IMR-90 (cell line): ENCODE data around the gene SLC39A11. TPM values are rescaled to one million over a fixed set of nuclear protein-coding genes. Genes with fewer than 3 reads are reported as not detected.

Experiments used
- ATAC-seq: fragments of 200-7000 bp; cut with Tn5 transposase; 2 replicates; pipeline ENCODE4 v1.9.1; 2020; ENCODE audit warnings: low read depth, mild to moderate bottlenecking, moderate library complexity
- BruUV-seq: library from RNA; stranded (reverse); fragments of 400-500 nt; replicated peaks from 2 replicates; lab custom pipeline; 2021; lab: Mats Ljungman, UMichigan
- CTCF ChIA-PET: fragments of 300-600 bp; formaldehyde crosslinking; extraction: SDS; loops from one replicate; lab custom pipeline; 2021; ENCODE audit warnings: antibody characterized with exemption; lab: Yijun Ruan, JAX
- POLR2A ChIA-PET: fragments of 300-600 bp; sonication (Branson Sonifier 250); formaldehyde crosslinking; loops from one replicate; lab custom pipeline; 2022; ENCODE audit warnings: antibody characterized with exemption; ENCODE audit not compliant: unreplicated experiment; lab: Charles Lee
- DNase-seq: peaks from one replicate; pipeline ENCODE4 v3.0.0; 2013
- H2AFZ ChIP-seq: replicated peaks from 2 replicates; pipeline ENCODE3; 2013; ENCODE audit warnings: low read length, mild to moderate bottlenecking; ENCODE audit not compliant: poor library complexity
- H2AK5ac ChIP-seq: 2 replicates; pipeline ENCODE4 v1.6.1; 2013; ENCODE audit warnings: low read depth, low read length, inconsistent platforms
- H2AK9ac ChIP-seq: replicated peaks from 2 replicates; pipeline ENCODE3; 2013; ENCODE audit warnings: mild to moderate bottlenecking, low read depth, low read length, moderate library complexity; ENCODE audit not compliant: poor library complexity
- H2BK120ac ChIP-seq: 2 replicates; pipeline ENCODE4 v1.6.1; 2013; ENCODE audit warnings: low read depth, low read length, inconsistent platforms
- H2BK15ac ChIP-seq: 3 replicates; pipeline ENCODE4 v1.6.1; 2013; ENCODE audit warnings: low read depth, low read length, inconsistent platforms
- H2BK20ac ChIP-seq: 2 replicates; pipeline ENCODE4 v1.6.1; 2013; ENCODE audit warnings: low read depth, mild to moderate bottlenecking, inconsistent platforms, low read length, moderate library complexity
- H2BK5ac ChIP-seq: 2 replicates; pipeline ENCODE4 v1.6.1; 2013; ENCODE audit warnings: mild to moderate bottlenecking, low read depth, low read length, inconsistent platforms; ENCODE audit not compliant: poor library complexity, severe bottlenecking
- H3K14ac ChIP-seq: replicated peaks from 2 replicates; pipeline ENCODE4 v1.6.1; 2013; ENCODE audit warnings: low read depth, low read length, inconsistent platforms
- H3K18ac ChIP-seq: 2 replicates; pipeline ENCODE4 v1.6.1; 2013; ENCODE audit warnings: low read depth, low read length, control low read depth
- H3K23ac ChIP-seq: 2 replicates; pipeline ENCODE4 v1.6.1; 2013; ENCODE audit warnings: low read depth, low read length, inconsistent platforms
- H3K27ac ChIP-seq: 2 replicates; pipeline ENCODE4 v1.5.1; 2013; ENCODE audit warnings: mild to moderate bottlenecking, control low read depth, low read length; ENCODE audit not compliant: insufficient read depth
- H3K27me3 ChIP-seq: 2 replicates; pipeline ENCODE4 v1.6.1; 2013; ENCODE audit warnings: low read length; ENCODE audit not compliant: control insufficient read depth, insufficient read depth
- H3K36me3 ChIP-seq: 2 replicates; pipeline ENCODE4 v1.6.1; 2013; ENCODE audit warnings: low read length, mixed read lengths; ENCODE audit not compliant: control insufficient read depth, insufficient read depth
- H3K4ac ChIP-seq: 2 replicates; pipeline ENCODE4 v1.6.1; 2013; ENCODE audit warnings: low read depth, low read length, inconsistent platforms
- H3K4me1 ChIP-seq: 2 replicates; pipeline ENCODE4 v1.6.1; 2013; ENCODE audit warnings: low read length, mixed read lengths; ENCODE audit not compliant: control insufficient read depth, insufficient read depth
- H3K4me2 ChIP-seq: 2 replicates; pipeline ENCODE4 v1.6.1; 2013; ENCODE audit warnings: low read depth, mild to moderate bottlenecking, control low read depth, low read length, moderate library complexity
- H3K4me3 ChIP-seq: 2 replicates; pipeline ENCODE4 v1.5.1; 2013; ENCODE audit warnings: low read depth, mild to moderate bottlenecking, control low read depth, low read length, moderate library complexity; ENCODE audit not compliant: insufficient read depth
- H3K56ac ChIP-seq: 2 replicates; pipeline ENCODE4 v1.6.1; 2013; ENCODE audit warnings: low read length, inconsistent platforms; ENCODE audit not compliant: insufficient read depth; ENCODE audit errors: extremely low read depth
- H3K79me1 ChIP-seq, 2 experiments: 2 replicates each; pipeline ENCODE4 v1.6.1; 2013; ENCODE audit warnings: low read length in 2 of 2, inconsistent platforms in 1 of 2, low read depth in 1 of 2
- H3K9ac ChIP-seq: 2 replicates; pipeline ENCODE4 v1.6.1; 2013; ENCODE audit warnings: low read depth, low read length, control low read depth
- H3K9me1 ChIP-seq: 2 replicates; pipeline ENCODE4 v1.6.1; 2013; ENCODE audit warnings: low read length, inconsistent platforms; ENCODE audit not compliant: insufficient read depth
- H3K9me3 ChIP-seq: 2 replicates; pipeline ENCODE4 v1.6.1; 2013; ENCODE audit warnings: low read length; ENCODE audit not compliant: control insufficient read depth, insufficient read depth
- H4K20me1 ChIP-seq: 2 replicates; pipeline ENCODE4 v1.6.1; 2013; ENCODE audit warnings: low read length, inconsistent platforms; ENCODE audit not compliant: insufficient read depth
- H4K5ac ChIP-seq: 2 replicates; pipeline ENCODE4 v1.6.1; 2013; ENCODE audit warnings: mild to moderate bottlenecking, low read depth, low read length, control low read depth
- H4K8ac ChIP-seq, 2 experiments: 2 replicates each; pipeline ENCODE4 v1.6.1; 2013; ENCODE audit warnings: low read depth in 2 of 2, low read length in 2 of 2, control low read depth in 1 of 2, inconsistent platforms in 1 of 2
- H4K91ac ChIP-seq: 2 replicates; pipeline ENCODE4 v1.6.1; 2013; ENCODE audit warnings: low read depth, low read length, inconsistent platforms; ENCODE audit not compliant: insufficient read depth
- BHLHE40 ChIP-seq: fragments of 150-350 bp; IDR thresholded peaks from 2 replicates; pipeline ENCODE4 v1.6.1; 2016; ENCODE audit warnings: mild to moderate bottlenecking, low read depth, low read length
- CHD1 ChIP-seq: IDR thresholded peaks from 2 replicates; pipeline ENCODE4 v1.6.1; 2012; ENCODE audit warnings: low read depth, low read length, improper control_type of control experiment
- FOS ChIP-seq: fragments of 150-350 bp; IDR thresholded peaks from 2 replicates; pipeline ENCODE4 v1.6.1; 2016; ENCODE audit warnings: low read depth, low read length
- MAFK ChIP-seq: IDR thresholded peaks from 2 replicates; pipeline ENCODE4 v1.6.1; 2012; ENCODE audit warnings: low read depth, low read length, improper control_type of control experiment
- MAZ ChIP-seq: IDR thresholded peaks from 2 replicates; pipeline ENCODE4 v1.6.1; 2012; ENCODE audit warnings: low read depth, mild to moderate bottlenecking, low read length, improper control_type of control experiment, moderate library complexity, borderline replicate concordance
- MXI1 ChIP-seq: IDR thresholded peaks from 2 replicates; pipeline ENCODE4 v1.6.1; 2012; ENCODE audit warnings: low read depth, mild to moderate bottlenecking, low read length, moderate library complexity, borderline replicate concordance
- POLR2A ChIP-seq: IDR thresholded peaks from 2 replicates; pipeline ENCODE4 v1.6.1; 2012; ENCODE audit warnings: mild to moderate bottlenecking, low read depth, low read length
- RAD21 ChIP-seq: IDR thresholded peaks from 2 replicates; pipeline ENCODE4 v1.6.1; 2012; ENCODE audit warnings: low read length, improper control_type of control experiment
- SMC3 ChIP-seq: fragments of 150-350 bp; IDR thresholded peaks from 2 replicates; pipeline ENCODE4 v1.6.1; 2016; ENCODE audit warnings: low read depth, mild to moderate bottlenecking, antibody characterized with exemption, low read length, moderate library complexity
- WGBS, 2 experiments: methylation state at CpG; one replicate each; pipeline versions ENCODE4 v1.1.5 to v1.1.7; 2013; ENCODE audit warnings: missing lambda C conversion rate in 2 of 2; ENCODE audit not compliant: insufficient read length in 1 of 2; ENCODE audit errors: extremely low coverage in 2 of 2; 5-methylcytosine and 5-hydroxymethylcytosine counted together
- dilution Hi-C: fragments of 300-500 bp; cut with HindIII; formaldehyde crosslinking; loops from one replicate; pipeline ENCODE4 v1.14.3; 2018; ENCODE audit warnings: low sequenced_read_pairs; ENCODE audit not compliant: unreplicated experiment
- in situ Hi-C: fragments of 300-500 bp; cut with MboI; formaldehyde crosslinking; loops from 3 replicates; pipeline ENCODE4 v1.14.3; 2019; ENCODE audit warnings: low sequenced_read_pairs, inconsistent platforms, mixed read lengths
- intact Hi-C: fragments of 100-400 bp; cut with micrococcal nuclease; formaldehyde crosslinking; loops from 2 replicates; pipeline ENCODE4 v1.10.0; 2022
- polyA plus RNA-seq, 3 experiments: library from polyadenylated mRNA; depleted of rRNA; stranded (reverse); fragments of >200 nt; gene quantifications; 2 replicates each; pipeline ENCODE4 v1.2.3, GENCODE V29; 2012; ENCODE audit warnings: low replicate concordance in 1 of 3
- total RNA-seq: library from RNA; depleted of rRNA; stranded (reverse); fragments of >200 nt; gene quantifications from 2 replicates; pipeline ENCODE4 v1.2.3, GENCODE V29; 2012
- TF ChIP-seq, protein P1 (sequence below): conservative IDR thresholded peaks from 2 replicates; pipeline ENCODE4 v1.5.1; 2012; ENCODE audit warnings: mild to moderate bottlenecking, low read depth, low read length, improper control_type of control experiment
- TF ChIP-seq, protein P2 (sequence below): fragments of 150-350 bp; IDR thresholded peaks from 2 replicates; pipeline ENCODE4 v1.6.1; 2016; ENCODE audit warnings: low read depth, mild to moderate bottlenecking, low read length, moderate library complexity, borderline replicate concordance

The SLC39A11 gene
- total and polyA plus RNA-seq, 2 of the 4 experiments (the other 2 are of a cell fraction) = 8.8 to 14.3 TPM

DNA sequence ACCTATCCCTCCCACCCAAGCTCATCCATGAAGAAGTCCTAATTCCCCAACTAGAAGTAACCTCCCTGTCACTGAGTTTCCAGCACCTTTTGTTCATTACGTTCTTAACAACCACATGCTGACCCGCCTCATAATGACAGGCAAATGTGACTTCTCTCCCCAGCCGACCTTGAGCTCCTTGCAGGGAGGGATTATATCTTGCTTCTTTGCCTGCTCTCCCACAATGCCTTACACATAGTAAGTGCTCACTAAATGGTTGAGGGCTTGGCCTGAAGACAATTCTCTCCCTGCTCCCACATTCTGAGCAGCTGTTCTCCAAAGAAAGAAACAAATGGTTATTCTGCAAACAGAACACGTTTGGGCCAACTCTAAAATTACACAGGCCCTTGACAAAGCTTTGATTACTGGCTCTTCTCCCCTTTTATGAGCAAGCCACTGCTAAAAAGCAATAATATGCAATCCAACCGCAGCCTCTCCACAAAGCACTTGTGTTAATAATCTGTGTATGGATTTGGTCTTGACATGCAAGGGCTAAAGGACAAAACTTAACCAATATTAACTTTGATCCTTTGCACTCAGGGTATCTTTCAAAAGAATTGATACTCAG is 23.2 kb downstream of the SLC39A11 start (continued):
- TF ChIP-seq SMC3 = no peak

DNA sequence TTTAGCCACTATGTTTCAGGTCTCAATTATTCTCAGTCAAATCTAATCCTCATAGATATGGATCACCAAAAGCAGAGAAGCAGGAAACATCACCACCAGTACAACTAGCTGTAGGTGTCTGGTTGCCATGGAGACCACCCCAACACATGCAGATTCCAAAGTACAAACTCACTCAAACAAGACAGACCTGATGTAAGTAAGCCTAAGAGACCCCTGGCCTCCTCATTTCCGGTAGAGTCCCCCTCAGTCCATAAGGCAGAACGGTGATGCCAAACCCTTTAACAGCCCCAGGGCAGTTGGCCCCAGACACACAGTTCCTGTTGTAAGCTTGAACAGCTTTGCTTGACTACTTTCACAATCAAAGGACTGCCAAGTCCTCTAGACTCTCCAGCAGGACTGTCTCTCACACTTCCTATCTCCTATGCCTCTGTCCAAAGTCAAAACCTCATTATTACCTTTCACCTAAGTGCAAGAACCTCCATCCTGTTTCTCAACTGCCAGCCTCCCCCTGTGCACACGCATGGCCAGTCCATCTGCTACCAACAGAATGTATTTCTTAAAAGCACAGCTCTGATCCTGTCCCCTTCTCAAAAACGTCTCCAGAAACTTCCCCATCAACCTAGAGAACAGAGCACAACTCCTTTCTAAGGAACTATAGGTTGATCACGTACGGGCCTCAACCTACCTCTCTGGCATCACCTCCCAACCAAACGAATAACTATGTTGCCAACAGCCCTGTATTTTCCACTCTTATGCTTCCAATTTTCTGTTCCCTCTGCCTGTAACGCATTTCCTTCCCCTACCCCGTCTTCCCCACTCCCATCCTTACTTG is 23.9 kb downstream of the SLC39A11 start:
- intact Hi-C loops = loop anchor here (5.0 kb wide), 1 partner anchor 81 kb away; no protein-coding TSS in a partner anchor
- POLR2A ChIA-PET = no interaction called here
- BruUV-seq = no TSS peak
- H4K20me1 ChIP-seq = peaks cover 12% of the 10 kb centered on the region
- peak overlapping the region; percentile 57; the same call in 1 of the 2 replicates for H3K23ac ChIP-seq
- H3K56ac ChIP-seq = peak overlapping the region; percentile 18; the same call in 1 of the 2 replicates
- H2AK9ac ChIP-seq = peak overlapping the region; percentile 38
- peak; percentile 22 for ATAC-seq
- H3K9ac ChIP-seq = no peak overlapping the region
- H3K9me3 ChIP-seq = peaks cover 2% of the 10 kb centered on the region; the same call in 1 of the 2 replicates
- H4K91ac ChIP-seq = peak overlapping the region; percentile 86
- peak overlapping the region; percentile 62 for H3K4me2 ChIP-seq
- peaks cover 31% of the 10 kb centered on the region for H3K9me1 ChIP-seq
- H2BK20ac ChIP-seq = peak overlapping the region; percentile 55
- peak overlapping the region; percentile 77 for H2BK120ac ChIP-seq
- H3K27ac ChIP-seq = peak overlapping the region; percentile 89
- H3K18ac ChIP-seq = peak overlapping the region; percentile 76
- H3K4ac ChIP-seq = peak overlapping the region; percentile 80
- peaks cover 7 to 18% of the 10 kb centered on the region in 2 experiments; a peak in 1 of 4 replicates for H3K79me1 ChIP-seq
- H2BK15ac ChIP-seq = peak overlapping the region; percentile 16; the same call in 2 of the 3 replicates
- peak; percentile 92 for DNase-seq
- H3K14ac ChIP-seq = peak overlapping the region; percentile 35
- H4K5ac ChIP-seq = peak overlapping the region; percentile 66
- H3K4me1 ChIP-seq = peaks cover 43% of the 10 kb centered on the region
- peak overlapping the region; percentile 50 for H2AK5ac ChIP-seq
- H2AFZ ChIP-seq = no peak overlapping the region
- in situ Hi-C loops = no loop called here
- CTCF ChIA-PET = interaction anchor here (1.6 kb wide), 1 partner anchor 83 kb away, joined by 4 read pairs; no protein-coding TSS in a partner anchor
- H2BK5ac ChIP-seq = peak overlapping the region; percentile 83
- peak overlapping the region; percentile 5 to 42; a peak in 3 of 4 replicates for H4K8ac ChIP-seq
- 83 to 100% methylated on average over 2 to 8 of the region's 9 CpGs for WGBS, 2 experiments
- H3K4me3 ChIP-seq = no peak overlapping the region
- dilution Hi-C loops = no loop called here
- no peaks in the 10 kb centered on the region for H3K27me3 ChIP-seq
- H3K36me3 ChIP-seq = peaks cover 3% of the 10 kb centered on the region; the same call in 1 of the 2 replicates
- TF ChIP-seq POLR2A = no peak
- TF ChIP-seq RAD21 = no peak
- TF ChIP-seq, protein P1, sequence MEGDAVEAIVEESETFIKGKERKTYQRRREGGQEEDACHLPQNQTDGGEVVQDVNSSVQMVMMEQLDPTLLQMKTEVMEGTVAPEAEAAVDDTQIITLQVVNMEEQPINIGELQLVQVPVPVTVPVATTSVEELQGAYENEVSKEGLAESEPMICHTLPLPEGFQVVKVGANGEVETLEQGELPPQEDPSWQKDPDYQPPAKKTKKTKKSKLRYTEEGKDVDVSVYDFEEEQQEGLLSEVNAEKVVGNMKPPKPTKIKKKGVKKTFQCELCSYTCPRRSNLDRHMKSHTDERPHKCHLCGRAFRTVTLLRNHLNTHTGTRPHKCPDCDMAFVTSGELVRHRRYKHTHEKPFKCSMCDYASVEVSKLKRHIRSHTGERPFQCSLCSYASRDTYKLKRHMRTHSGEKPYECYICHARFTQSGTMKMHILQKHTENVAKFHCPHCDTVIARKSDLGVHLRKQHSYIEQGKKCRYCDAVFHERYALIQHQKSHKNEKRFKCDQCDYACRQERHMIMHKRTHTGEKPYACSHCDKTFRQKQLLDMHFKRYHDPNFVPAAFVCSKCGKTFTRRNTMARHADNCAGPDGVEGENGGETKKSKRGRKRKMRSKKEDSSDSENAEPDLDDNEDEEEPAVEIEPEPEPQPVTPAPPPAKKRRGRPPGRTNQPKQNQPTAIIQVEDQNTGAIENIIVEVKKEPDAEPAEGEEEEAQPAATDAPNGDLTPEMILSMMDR = no peak
- TF ChIP-seq MAFK = no peak
- TF ChIP-seq MAZ = peak; percentile 26; the same call in 1 of the 2 replicates
- no peak for TF ChIP-seq BHLHE40
- TF ChIP-seq, protein P2, sequence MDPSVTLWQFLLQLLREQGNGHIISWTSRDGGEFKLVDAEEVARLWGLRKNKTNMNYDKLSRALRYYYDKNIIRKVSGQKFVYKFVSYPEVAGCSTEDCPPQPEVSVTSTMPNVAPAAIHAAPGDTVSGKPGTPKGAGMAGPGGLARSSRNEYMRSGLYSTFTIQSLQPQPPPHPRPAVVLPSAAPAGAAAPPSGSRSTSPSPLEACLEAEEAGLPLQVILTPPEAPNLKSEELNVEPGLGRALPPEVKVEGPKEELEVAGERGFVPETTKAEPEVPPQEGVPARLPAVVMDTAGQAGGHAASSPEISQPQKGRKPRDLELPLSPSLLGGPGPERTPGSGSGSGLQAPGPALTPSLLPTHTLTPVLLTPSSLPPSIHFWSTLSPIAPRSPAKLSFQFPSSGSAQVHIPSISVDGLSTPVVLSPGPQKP = no peak
- TF ChIP-seq SMC3 = no peak
- peak; percentile 37; the same call in 1 of the 2 replicates for TF ChIP-seq FOS
- no peak for TF ChIP-seq MXI1
- no peak for TF ChIP-seq CHD1
